Aorta (tissue), 5 donors: ENCODE data around the gene ITCH. TPM values are rescaled to one million over a fixed set of nuclear protein-coding genes. Genes with fewer than 3 reads are reported as not detected.
"Not testable (repeated sequence)": the region's sequence is repeated elsewhere in the genome, so short reads cannot be mapped to it uniquely, and the experiment has no call there.

Source experiments
- ATAC-seq: fragments of 200-7000 bp; cut with Tn5 transposase; one replicate; pipeline ENCODE4 v1.9.1; 2022; ENCODE audit warnings: moderate library complexity; ENCODE audit not compliant: low FRiP score
- DNase-seq, 2 donors: peaks; one replicate each; pipeline ENCODE4 v3.0.0-alpha.2; 2020
- H3K27ac ChIP-seq, 2 donors: one replicate each; pipeline ENCODE4 v1.5.1; 2013; ENCODE audit warnings: low read length in 2 of 2, mild to moderate bottlenecking in 2 of 2, moderate library complexity in 2 of 2, control low read depth in 1 of 2, inconsistent platforms in 1 of 2, low read depth in 1 of 2
- H3K27me3 ChIP-seq, 2 donors: one replicate each; pipeline ENCODE4 v1.6.1; 2013; ENCODE audit warnings: control low read depth in 1 of 2, low read length in 1 of 2, mild to moderate bottlenecking in 1 of 2, moderate library complexity in 1 of 2; ENCODE audit not compliant: insufficient read depth in 2 of 2, control insufficient read depth in 1 of 2
- H3K36me3 ChIP-seq, 2 donors: one replicate each; pipeline ENCODE4 v1.6.1; 2013; ENCODE audit warnings: control low read depth in 1 of 2, low read length in 1 of 2, mild to moderate bottlenecking in 1 of 2; ENCODE audit not compliant: insufficient read depth in 2 of 2, control insufficient read depth in 1 of 2
- H3K4me1 ChIP-seq, 2 donors: one replicate each; pipeline ENCODE4 v1.6.1; 2013; ENCODE audit warnings: low read length in 2 of 2, control low read depth in 1 of 2, mild to moderate bottlenecking in 1 of 2, moderate library complexity in 1 of 2; ENCODE audit not compliant: insufficient read depth in 2 of 2, control insufficient read depth in 1 of 2
- H3K4me3 ChIP-seq, 2 donors: one replicate each; pipeline ENCODE4 v1.5.1; 2013; ENCODE audit warnings: low read length in 2 of 2, control low read depth in 1 of 2, mild to moderate bottlenecking in 1 of 2
- H3K9me3 ChIP-seq: one replicate; pipeline ENCODE4 v1.6.1; 2013; ENCODE audit warnings: mild to moderate bottlenecking, low read length; ENCODE audit not compliant: control insufficient read depth
- WGBS, 2 donors: extraction: QIAGEN DNeasy Blood & Tissue Kit; methylation state at CpG; one replicate each; pipeline ENCODE4 v1.1.7; 2013; 5-methylcytosine and 5-hydroxymethylcytosine counted together
- intact Hi-C, 2 donors: fragments of 100-400 bp; cut with DNase I; formaldehyde crosslinking; loops; one replicate each; pipeline versions ENCODE4 v1.14.2 to v1.15.0; 2022
- polyA plus RNA-seq, 2 donors: library from polyadenylated mRNA; stranded (reverse); fragments of 200-250 nt; gene quantifications; one replicate each; pipeline ENCODE4 v1.2.3, GENCODE V29; 2013
- total RNA-seq, 2 donors: library from RNA; stranded (reverse); fragmentation: NEBNext Ultra II Directional; extraction: Animal tissue kit (Norgen Biotek cat#: 25700); gene quantifications; one replicate each; pipeline ENCODE4 v1.2.1, GENCODE V29; 2021
- donor health status: healthy with polysubstance abuse.
- donor health status: Bipolar disorder and iron deficiency.
- donor health status: DM: no; HTN: no; CAD: no.
- donor health status: DM: no; HTN: no; CAD: no.
- donor health status: DM: yes; HTN: yes; CAD: no.

Gene ITCH
- total and polyA plus RNA-seq, 4 donors = 11.7 to 66.2 (median 36.8) TPM

GRCh38 chr20:34385464-34385863 is 22.4 kb downstream of the ITCH start:
- peaks cover 0 to 3% of the 10 kb centered on the region in 2 donors for H3K4me1 ChIP-seq
- ATAC-seq = no peak
- no peaks in the 10 kb centered on the region for H3K27me3 ChIP-seq
- intact Hi-C loops = no loop called here
- no peak overlapping the region for H3K27ac ChIP-seq
- no peak for DNase-seq
- H3K36me3 ChIP-seq = no peaks in the 10 kb centered on the region
- H3K4me3 ChIP-seq = no peak overlapping the region
- WGBS, 2 donors = 42 to 55% methylated on average over 1 of the region's 1 CpG
- H3K9me3 ChIP-seq = no peaks in the 10 kb centered on the region

- Histone ChIP-seq H3K36me3 (no peaks in the 10 kb centered on the region), H3K4me1 (peaks cover 0 to 3% of the 10 kb centered on the region in 2 donors), H3K27me3 (no peaks in the 10 kb centered on the region), H3K4me3 (no peak overlapping the region), H3K9me3 (no peaks in the 10 kb centered on the region), H3K27ac (no peak overlapping the region)
- 64 to 73% methylated on average over 3 of the region's 3 CpGs for WGBS, 2 donors
- ATAC-seq = no peak
- DNase-seq = no peak
- intact Hi-C loops = no loop called here
These were observed 24.9 kb downstream of the ITCH start for GRCh38 chr20:34388000-34388399.

GRCh38 chr20:34388678-34389077 is 25.6 kb downstream of the ITCH start:
- no peak overlapping the region for H3K4me3 ChIP-seq
- DNase-seq (no peak), ATAC-seq (no peak)
- no peaks in the 10 kb centered on the region for H3K36me3 ChIP-seq
- H3K9me3 ChIP-seq = no peaks in the 10 kb centered on the region
- H3K27me3 ChIP-seq = no peaks in the 10 kb centered on the region
- no peak overlapping the region for H3K27ac ChIP-seq
- H3K4me1 ChIP-seq = peaks cover 0 to 3% of the 10 kb centered on the region in 2 donors
- WGBS, 2 donors = 92 to 96% methylated on average over 2 of the region's 2 CpGs
- intact Hi-C loops = no loop called here

- no peaks in the 10 kb centered on the region for H3K9me3 ChIP-seq
- no peak overlapping the region for H3K4me3 ChIP-seq
- H3K36me3 ChIP-seq = peaks cover 0 to under 1% of the 10 kb centered on the region in 2 donors
- peaks cover 0 to 3% of the 10 kb centered on the region in 2 donors for H3K4me1 ChIP-seq
- intact Hi-C loops = no loop called here
- DNase-seq (no peak), ATAC-seq (no peak)
- no peak overlapping the region for H3K27ac ChIP-seq
- no peaks in the 10 kb centered on the region for H3K27me3 ChIP-seq
- 56 to 72% methylated on average over 2 of the region's 2 CpGs for WGBS, 2 donors
These were observed 26.3 kb downstream of the ITCH start for GRCh38 chr20:34389206-34389953.

- WGBS, 2 donors = 96 to 98% methylated on average over 3 of the region's 3 CpGs
- no peak for DNase-seq
- H3K4me1 ChIP-seq = peaks cover 0 to 3% of the 10 kb centered on the region in 2 donors
- H3K9me3 ChIP-seq = no peaks in the 10 kb centered on the region
- no peak for ATAC-seq
- no peak overlapping the region for H3K4me3 ChIP-seq
- intact Hi-C loops = no loop called here
- no peaks in the 10 kb centered on the region for H3K27me3 ChIP-seq
- no peak overlapping the region for H3K27ac ChIP-seq
- H3K36me3 ChIP-seq = peaks cover 0 to 2% of the 10 kb centered on the region in 2 donors
These were observed 27.0 kb downstream of the ITCH start for GRCh38 chr20:34389954-34390555.

GRCh38 chr20:34396408-34396807 is 33.3 kb downstream of the ITCH start:
- H3K9me3 ChIP-seq = no peaks in the 10 kb centered on the region
- no peaks in the 10 kb centered on the region for H3K27me3 ChIP-seq
- H3K4me3 ChIP-seq = no peak overlapping the region
- WGBS, 2 donors = 90 to 91% methylated on average over 5 of the region's 5 CpGs
- DNase-seq (no peak), ATAC-seq (no peak)
- no peak overlapping the region for H3K27ac ChIP-seq
- H3K4me1 ChIP-seq = no peaks in the 10 kb centered on the region
- intact Hi-C loops = no loop called here
- H3K36me3 ChIP-seq = peaks cover 0 to 2% of the 10 kb centered on the region in 2 donors

GRCh38 chr20:34397096-34397495 is 34.0 kb downstream of the ITCH start:
- Histone ChIP-seq H3K4me3 (no peak overlapping the region), H3K27me3 (no peaks in the 10 kb centered on the region), H3K4me1 (no peaks in the 10 kb centered on the region), H3K36me3 (peaks cover 0 to 2% of the 10 kb centered on the region in 2 donors), H3K27ac (no peak overlapping the region), H3K9me3 (no peaks in the 10 kb centered on the region)
- intact Hi-C loops = no loop called here
- ATAC-seq (no peak), DNase-seq (no peak)
- WGBS, 2 donors = 95% methylated on average over 9 of the region's 9 CpGs

- WGBS, 2 donors = 62 to 71% methylated on average over 6 of the region's 6 CpGs
- H3K4me1 ChIP-seq, H3K27me3 ChIP-seq, DNase-seq, H3K9me3 ChIP-seq, H3K27ac ChIP-seq, H3K36me3 ChIP-seq, H3K4me3 ChIP-seq, intact Hi-C loops, ATAC-seq: not testable (repeated sequence)
These were observed 37.7 kb downstream of the ITCH start for GRCh38 chr20:34400776-34401175.
